Chondrocyte (in vitro differentiated cells): ENCODE results near the gene ZNF474. TPM values are rescaled to one million over a fixed set of nuclear protein-coding genes. Genes with fewer than 3 reads are reported as not detected.

ENCODE experiments used
- DNase-seq: peaks from one replicate; pipeline ENCODE4 v3.0.0; 2021; ENCODE audit warnings: mixed read lengths, low spot score
- H3K27ac Mint-ChIP-seq: one replicate; pipeline ENCODE4 v1.8.0; 2021; ENCODE audit warnings: mild to moderate bottlenecking, moderate library complexity, mixed read lengths; ENCODE audit not compliant: unreplicated experiment
- H3K27me3 Mint-ChIP-seq: 2 replicates; pipeline ENCODE4 v1.8.0; 2021; ENCODE audit warnings: low read depth, mixed read lengths
- H3K36me3 Mint-ChIP-seq: 2 replicates; pipeline ENCODE4 v1.8.0; 2021; ENCODE audit warnings: low read depth, mixed read lengths
- H3K4me1 Mint-ChIP-seq: 2 replicates; pipeline ENCODE4 v1.8.0; 2021; ENCODE audit warnings: low read depth, mild to moderate bottlenecking, mixed read lengths
- H3K4me3 Mint-ChIP-seq: one replicate; pipeline ENCODE4 v1.8.0; 2021; ENCODE audit warnings: mild to moderate bottlenecking, moderate library complexity, mixed read lengths; ENCODE audit not compliant: unreplicated experiment
- H3K9me3 Mint-ChIP-seq: 2 replicates; pipeline ENCODE4 v1.8.0; 2021; ENCODE audit warnings: low read depth, mixed read lengths
- total RNA-seq: library from RNA; stranded (reverse); gene quantifications from 3 replicates; pipeline ENCODE4 v1.2.1, GENCODE V29; 2021
- TF ChIP-seq, protein P1 (sequence below): fragments of 200-600 bp; sonication (generic); IDR thresholded peaks from 2 replicates; pipeline ENCODE4 v1.5.0; 2021; ENCODE audit warnings: antibody characterized with exemption, mild to moderate bottlenecking, moderate library complexity

Gene ZNF474
- total RNA-seq, 1 donor from 2014 or later, result 0.25 TPM

GRCh38 chr5:122199146-122199545 lies 69.8 kb downstream of the ZNF474 start:
- no peaks in the 10 kb centered on the region for H3K9me3 Mint-ChIP-seq
- H3K4me3 Mint-ChIP-seq, result no peak overlapping the region
- TF ChIP-seq, protein P1, sequence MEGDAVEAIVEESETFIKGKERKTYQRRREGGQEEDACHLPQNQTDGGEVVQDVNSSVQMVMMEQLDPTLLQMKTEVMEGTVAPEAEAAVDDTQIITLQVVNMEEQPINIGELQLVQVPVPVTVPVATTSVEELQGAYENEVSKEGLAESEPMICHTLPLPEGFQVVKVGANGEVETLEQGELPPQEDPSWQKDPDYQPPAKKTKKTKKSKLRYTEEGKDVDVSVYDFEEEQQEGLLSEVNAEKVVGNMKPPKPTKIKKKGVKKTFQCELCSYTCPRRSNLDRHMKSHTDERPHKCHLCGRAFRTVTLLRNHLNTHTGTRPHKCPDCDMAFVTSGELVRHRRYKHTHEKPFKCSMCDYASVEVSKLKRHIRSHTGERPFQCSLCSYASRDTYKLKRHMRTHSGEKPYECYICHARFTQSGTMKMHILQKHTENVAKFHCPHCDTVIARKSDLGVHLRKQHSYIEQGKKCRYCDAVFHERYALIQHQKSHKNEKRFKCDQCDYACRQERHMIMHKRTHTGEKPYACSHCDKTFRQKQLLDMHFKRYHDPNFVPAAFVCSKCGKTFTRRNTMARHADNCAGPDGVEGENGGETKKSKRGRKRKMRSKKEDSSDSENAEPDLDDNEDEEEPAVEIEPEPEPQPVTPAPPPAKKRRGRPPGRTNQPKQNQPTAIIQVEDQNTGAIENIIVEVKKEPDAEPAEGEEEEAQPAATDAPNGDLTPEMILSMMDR, result no peak
- H3K4me1 Mint-ChIP-seq, result no peaks in the 10 kb centered on the region
- no peak overlapping the region for H3K27ac Mint-ChIP-seq
- peaks cover 26% of the 10 kb centered on the region for H3K27me3 Mint-ChIP-seq
- no peaks in the 10 kb centered on the region for H3K36me3 Mint-ChIP-seq
- no peak for DNase-seq

DNA sequence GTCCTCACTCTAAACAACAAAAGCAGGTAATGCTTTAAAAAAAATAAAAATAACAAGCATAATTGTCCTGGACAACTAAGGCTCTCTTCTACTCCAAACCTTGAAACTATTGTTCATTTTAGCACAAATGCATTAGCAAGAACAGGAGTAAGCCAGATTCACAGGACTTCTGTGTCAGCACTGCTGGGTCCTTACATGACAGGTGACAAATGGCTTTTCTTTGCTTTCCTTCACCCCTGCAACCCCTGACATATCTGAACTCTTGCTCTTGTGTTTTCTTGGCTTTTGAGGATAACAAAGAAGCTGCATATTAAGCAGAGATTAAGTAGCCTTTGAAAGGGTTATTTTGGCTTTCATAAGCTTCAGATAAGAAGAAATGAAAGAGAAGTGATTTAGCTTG lies 71.1 kb downstream of the ZNF474 start:
- no peak overlapping the region for H3K4me3 Mint-ChIP-seq
- no peak overlapping the region for H3K27ac Mint-ChIP-seq
- TF ChIP-seq, protein P1, result no peak
- no peak for DNase-seq
- peaks cover 26% of the 10 kb centered on the region for H3K27me3 Mint-ChIP-seq
- no peaks in the 10 kb centered on the region for H3K9me3 Mint-ChIP-seq
- H3K36me3 Mint-ChIP-seq, result peaks cover under 1% of the 10 kb centered on the region
- no peaks in the 10 kb centered on the region for H3K4me1 Mint-ChIP-seq

- H3K4me1 Mint-ChIP-seq, result no peaks in the 10 kb centered on the region
- H3K36me3 Mint-ChIP-seq, result peaks cover 2% of the 10 kb centered on the region
- no peak overlapping the region for H3K4me3 Mint-ChIP-seq
- H3K27ac Mint-ChIP-seq, result no peak overlapping the region
- H3K27me3 Mint-ChIP-seq, result peaks cover 27% of the 10 kb centered on the region
- H3K9me3 Mint-ChIP-seq, result no peaks in the 10 kb centered on the region
- TF ChIP-seq, protein P1, result no peak
- no peak for DNase-seq
These were observed 71.5 kb downstream of the ZNF474 start for GRCh38 chr5:122200865-122201264.

- H3K27me3 Mint-ChIP-seq, result peaks cover 25% of the 10 kb centered on the region
- H3K9me3 Mint-ChIP-seq, result no peaks in the 10 kb centered on the region
- no peak overlapping the region for H3K4me3 Mint-ChIP-seq
- peaks cover 2% of the 10 kb centered on the region for H3K36me3 Mint-ChIP-seq
- no peak for DNase-seq
- no peaks in the 10 kb centered on the region for H3K4me1 Mint-ChIP-seq
- no peak overlapping the region for H3K27ac Mint-ChIP-seq
- TF ChIP-seq, protein P1, result no peak
These were observed 72.0 kb downstream of the ZNF474 start for GRCh38 chr5:122201365-122201764.

DNA sequence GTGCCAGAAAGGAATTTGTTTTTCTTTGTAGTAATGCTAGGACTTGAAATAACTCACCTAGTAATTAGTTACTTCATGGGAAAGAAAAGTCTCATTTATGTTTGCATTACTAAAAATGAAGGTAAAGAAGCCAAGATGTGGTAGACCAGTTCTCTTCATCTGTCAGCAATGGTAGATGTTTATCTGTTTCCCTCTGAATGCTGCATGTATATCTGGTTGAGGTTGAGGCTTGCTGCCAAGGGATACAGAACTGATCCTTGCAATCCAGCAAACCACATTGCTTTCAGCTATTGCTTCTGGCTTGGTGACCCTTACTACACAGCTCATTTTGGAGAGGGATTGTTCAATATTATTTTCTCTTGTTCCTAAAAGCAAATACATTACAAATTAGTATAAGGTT lies 73.6 kb downstream of the ZNF474 start:
- H3K27me3 Mint-ChIP-seq, result peaks cover 33% of the 10 kb centered on the region
- H3K27ac Mint-ChIP-seq, result no peak overlapping the region
- H3K36me3 Mint-ChIP-seq, result peaks cover 2% of the 10 kb centered on the region
- no peaks in the 10 kb centered on the region for H3K9me3 Mint-ChIP-seq
- H3K4me1 Mint-ChIP-seq, result no peaks in the 10 kb centered on the region
- H3K4me3 Mint-ChIP-seq, result no peak overlapping the region
- TF ChIP-seq, protein P1, result no peak
- no peak for DNase-seq

Other genes with a start within 250 kb of the ZNF474 start
- 9.0 to 11.8 TPM (median 9.1 TPM) in 3 replicates for gene SRFBP1, start 167.6 kb upstream of the ZNF474 start, total RNA-seq
- 320 to 615 TPM (median 611 TPM) in 3 replicates for gene LOX, start 51.3 kb upstream of the ZNF474 start, total RNA-seq
- gene SNCAIP, start 182.7 kb downstream of the ZNF474 start, total RNA-seq, result 1.2 to 2.6 TPM (median 1.6 TPM) in 3 replicates